ENCODE measurements around the gene C1QTNF1. TPM values are rescaled to one million over a fixed set of nuclear protein-coding genes. Genes with fewer than 3 reads are reported as not detected.
"Not testable (repeated sequence)": the region's sequence is repeated elsewhere in the genome, so short reads cannot be mapped to it uniquely, and the experiment has no call there.

C1QTNF1 gene
- total RNA-seq, 1 donor from 2014 or later, result not detected

DNA sequence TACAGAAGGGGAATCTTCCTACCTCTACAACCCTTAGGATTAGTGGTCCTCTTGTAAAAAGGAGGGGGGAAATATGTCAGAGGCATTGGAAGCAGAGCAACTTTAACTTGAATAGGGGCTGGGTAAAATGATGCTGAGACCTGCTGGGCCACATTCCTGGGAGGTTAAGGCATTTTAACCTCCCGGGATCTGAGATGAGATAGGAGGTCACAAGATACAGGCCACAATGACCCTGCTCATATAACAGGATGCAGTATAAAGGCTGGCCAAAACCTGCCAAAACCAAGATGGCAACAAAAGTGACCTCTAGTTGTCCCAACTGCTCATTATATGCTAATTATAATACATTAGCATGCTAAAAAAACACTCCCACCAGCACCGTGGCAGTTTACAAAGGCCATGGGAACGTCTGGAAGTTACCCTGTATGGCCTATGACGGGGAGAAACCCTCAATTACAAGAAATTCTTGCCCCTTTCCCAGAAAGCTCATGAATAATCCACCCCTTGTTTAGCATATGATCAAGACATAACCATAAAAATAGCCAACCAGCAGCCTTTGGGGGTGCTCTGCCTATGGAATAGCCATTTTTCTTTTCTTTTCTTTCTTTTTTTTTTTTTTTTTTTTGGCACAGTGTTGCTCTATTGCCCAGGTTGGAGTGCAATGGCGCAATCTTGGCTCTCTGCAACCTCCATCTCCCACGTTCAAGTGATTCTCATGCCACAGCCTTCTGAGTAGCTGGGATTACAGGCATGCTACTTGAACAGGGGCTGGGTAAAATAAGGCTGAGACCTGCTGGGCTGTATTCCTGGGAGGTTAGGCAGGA is 6.2 kb upstream of the C1QTNF1 start:
- Mint-ChIP-seq H3K27me3 (ENCODE audit: low read depth) (peaks cover 25% of the 10 kb centered on the region), H3K4me3 (ENCODE audit: low read depth) (no peak overlapping the region)

DNA sequence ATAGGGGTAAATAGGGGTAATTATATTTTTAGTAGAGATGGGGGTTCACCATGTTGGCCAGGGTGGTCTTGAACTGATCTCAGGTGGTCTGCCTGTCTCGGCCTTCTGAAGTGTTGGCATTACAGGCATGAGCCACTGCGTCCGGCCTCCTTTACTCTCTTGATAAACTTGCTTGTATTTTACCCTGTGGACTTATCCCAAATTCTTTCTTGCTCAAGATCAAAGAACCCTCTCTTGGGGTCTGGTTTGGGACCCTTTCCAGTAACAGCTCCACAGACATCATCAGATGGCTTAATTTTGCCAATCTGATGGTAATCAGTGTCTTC is 5.6 kb upstream of the C1QTNF1 start:
- peaks cover 6% of the 10 kb centered on the region for H3K9me3 Mint-ChIP-seq
- intact Hi-C loops (cut with micrococcal nuclease), result no loop called here

More for the DNA sequence above, 6.2 kb upstream of the C1QTNF1 start:
- H3K27ac Mint-ChIP-seq, result no peak overlapping the region
- no peak for DNase-seq (ENCODE audit: low spot score)
- H3K36me3 Mint-ChIP-seq (ENCODE audit: low read depth), result no peaks in the 10 kb centered on the region
- intact Hi-C loops (cut with micrococcal nuclease), result no loop called here
- H3K4me1 Mint-ChIP-seq (ENCODE audit: low read depth), result no peaks in the 10 kb centered on the region
- peaks cover 12% of the 10 kb centered on the region for H3K9me3 Mint-ChIP-seq

DNA sequence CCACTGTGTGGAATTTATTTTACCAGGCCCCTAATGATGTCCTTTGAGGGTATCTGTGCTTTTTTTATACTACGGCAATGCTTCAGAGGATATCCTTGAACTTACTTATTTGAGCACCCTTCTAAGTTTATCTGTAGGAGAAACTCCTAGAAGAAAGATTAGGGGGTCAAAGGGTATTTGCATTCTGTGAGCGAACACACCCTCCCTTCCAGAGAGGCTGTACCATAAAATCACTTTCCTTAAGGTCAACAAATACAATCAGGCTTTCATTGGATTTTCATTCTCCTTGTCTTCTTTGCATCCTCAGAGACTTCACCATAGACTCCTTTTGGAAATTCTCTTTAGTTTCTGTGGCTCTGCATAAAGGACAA is 4.7 kb upstream of the C1QTNF1 start:
- intact Hi-C loops (cut with micrococcal nuclease), result no loop called here
- DNase-seq (ENCODE audit: low spot score), result no peak
- no peaks in the 10 kb centered on the region for H3K36me3 Mint-ChIP-seq (ENCODE audit: low read depth)
- peaks cover 34% of the 10 kb centered on the region for H3K27me3 Mint-ChIP-seq (ENCODE audit: low read depth)
- H3K9me3 Mint-ChIP-seq, result peaks cover under 1% of the 10 kb centered on the region
- no peak overlapping the region for H3K27ac Mint-ChIP-seq
- H3K4me3 Mint-ChIP-seq (ENCODE audit: low read depth), result no peak overlapping the region
- H3K4me1 Mint-ChIP-seq (ENCODE audit: low read depth), result peaks cover 2% of the 10 kb centered on the region

More for the DNA sequence above, 5.6 kb upstream of the C1QTNF1 start:
- Mint-ChIP-seq H3K4me1 (ENCODE audit: low read depth) (no peaks in the 10 kb centered on the region), H3K36me3 (ENCODE audit: low read depth) (no peaks in the 10 kb centered on the region), H3K27ac (no peak overlapping the region), H3K27me3 (ENCODE audit: low read depth) (peaks cover 30% of the 10 kb centered on the region), H3K4me3 (ENCODE audit: low read depth) (no peak overlapping the region)
- no peak for DNase-seq (ENCODE audit: low spot score)

DNA sequence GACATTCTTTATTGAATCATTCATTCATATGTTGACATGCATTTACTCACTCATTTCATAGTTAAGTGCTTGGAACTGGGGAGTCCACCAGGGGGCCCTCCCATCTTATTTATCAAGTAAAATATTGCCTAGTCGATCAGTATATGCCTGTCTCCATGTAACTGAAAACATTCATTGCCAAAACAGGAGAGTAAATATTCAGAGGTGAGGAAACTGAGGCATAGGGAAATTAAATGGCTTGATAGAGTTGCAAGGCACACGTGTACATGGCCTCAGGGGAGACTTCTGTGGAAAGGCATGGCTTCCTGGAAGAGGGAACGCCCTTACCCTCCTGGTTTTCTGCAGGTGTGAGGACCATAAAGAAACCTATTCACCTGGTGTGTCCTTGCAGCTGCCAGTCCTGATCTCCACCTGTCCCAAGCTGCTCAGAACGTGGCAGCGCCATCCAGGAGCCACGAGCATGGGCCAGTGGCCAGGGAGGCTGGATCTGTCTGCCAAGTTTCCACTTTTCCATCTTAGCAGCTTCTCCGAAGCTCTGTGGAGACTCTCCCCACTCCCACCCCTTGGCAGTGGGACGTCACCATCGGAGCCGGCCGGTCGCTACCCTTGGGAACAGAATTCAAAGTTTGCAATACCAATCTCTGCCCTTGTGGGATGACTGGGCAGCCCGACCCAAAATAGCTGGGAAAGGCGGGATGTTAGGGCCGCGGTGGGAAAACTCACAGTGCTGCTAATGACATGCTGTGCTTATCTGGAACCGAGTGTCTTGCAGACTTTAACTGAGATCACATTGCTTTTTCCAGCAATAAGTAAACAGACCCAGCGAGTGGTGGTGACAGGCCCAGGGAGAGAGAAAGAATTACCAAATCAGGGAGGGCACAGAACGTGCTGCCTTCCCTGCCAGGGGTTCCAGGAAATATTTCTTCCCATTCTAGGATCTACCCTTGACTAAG is 4.1 kb upstream of the C1QTNF1 start:
- peaks cover 38% of the 10 kb centered on the region for H3K27me3 Mint-ChIP-seq (ENCODE audit: low read depth)

DNA sequence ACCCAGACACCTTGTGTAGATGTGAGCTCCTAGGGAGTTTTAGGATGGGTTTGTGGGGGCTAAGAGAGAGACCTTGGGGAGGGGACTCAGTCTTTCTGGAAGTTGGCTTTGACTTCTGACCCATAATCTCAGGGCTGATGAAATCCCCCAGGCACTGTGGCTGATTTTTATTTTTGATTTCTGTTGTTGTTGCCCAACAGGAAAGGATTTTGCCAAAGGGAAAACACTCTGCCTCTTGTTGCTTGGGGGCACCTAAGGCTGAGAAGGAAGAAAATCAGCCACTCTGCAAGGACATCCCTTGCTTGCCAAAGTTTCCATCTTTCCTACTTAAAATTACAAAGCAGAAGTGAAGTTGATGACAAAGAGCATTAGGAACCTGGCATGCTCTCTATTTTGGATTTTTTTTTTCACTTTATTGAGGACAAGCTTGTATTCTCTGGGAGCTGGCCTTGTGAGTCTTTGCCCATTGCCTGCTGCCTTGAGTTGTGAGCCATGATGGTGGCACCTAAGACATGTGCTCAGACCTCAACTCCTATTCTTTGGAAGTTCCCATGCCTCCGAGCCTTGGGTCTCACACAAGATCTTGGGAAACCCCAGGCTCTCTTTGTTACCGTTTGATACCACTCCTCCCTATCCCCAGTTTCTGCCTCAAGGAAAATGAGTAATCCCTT is 3.2 kb upstream of the C1QTNF1 start:
- Mint-ChIP-seq H3K27ac (no peak overlapping the region), H3K9me3 (no peaks in the 10 kb centered on the region), H3K27me3 (ENCODE audit: low read depth) (peaks cover 44% of the 10 kb centered on the region), H3K4me1 (ENCODE audit: low read depth) (peaks cover 4% of the 10 kb centered on the region), H3K4me3 (ENCODE audit: low read depth) (no peak overlapping the region), H3K36me3 (ENCODE audit: low read depth) (no peaks in the 10 kb centered on the region)
- intact Hi-C loops (cut with micrococcal nuclease), result no loop called here
- no peak for DNase-seq (ENCODE audit: low spot score)

More for the DNA sequence above, 4.1 kb upstream of the C1QTNF1 start:
- no peak for DNase-seq (ENCODE audit: low spot score)
- intact Hi-C loops (cut with micrococcal nuclease), result no loop called here
- no peak overlapping the region for H3K4me3 Mint-ChIP-seq (ENCODE audit: low read depth)
- H3K4me1 Mint-ChIP-seq (ENCODE audit: low read depth), result peaks cover 4% of the 10 kb centered on the region
- H3K36me3 Mint-ChIP-seq (ENCODE audit: low read depth), result no peaks in the 10 kb centered on the region
- no peak overlapping the region for H3K27ac Mint-ChIP-seq
- no peaks in the 10 kb centered on the region for H3K9me3 Mint-ChIP-seq

DNA sequence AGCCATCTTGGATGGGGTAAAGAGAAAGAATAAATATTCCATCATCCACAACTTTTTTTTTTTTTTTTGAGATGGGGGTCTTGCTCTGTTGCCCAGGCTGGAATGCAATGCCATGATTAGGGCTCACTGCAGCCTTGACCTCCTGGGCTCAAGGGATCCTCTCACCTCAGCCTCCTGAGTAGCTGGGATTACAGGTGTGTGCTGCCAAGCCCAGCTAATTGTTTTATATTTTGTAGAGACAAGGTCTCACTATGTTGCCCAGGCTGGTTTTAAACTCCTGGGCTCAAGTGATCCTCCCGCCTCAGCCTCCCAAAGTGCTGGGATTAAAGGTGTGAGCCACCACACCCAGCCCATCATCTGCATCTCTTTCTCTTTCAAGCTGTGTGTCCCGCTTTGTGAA is 2.0 kb upstream of the C1QTNF1 start:
- intact Hi-C loops (cut with micrococcal nuclease); H3K9me3 Mint-ChIP-seq; H3K27ac Mint-ChIP-seq; DNase-seq (ENCODE audit: low spot score); H3K36me3 Mint-ChIP-seq (ENCODE audit: low read depth); H3K4me1 Mint-ChIP-seq (ENCODE audit: low read depth); H3K4me3 Mint-ChIP-seq (ENCODE audit: low read depth): not testable (repeated sequence)
- H3K27me3 Mint-ChIP-seq (ENCODE audit: low read depth), result peaks cover 51% of the 10 kb centered on the region

DNA sequence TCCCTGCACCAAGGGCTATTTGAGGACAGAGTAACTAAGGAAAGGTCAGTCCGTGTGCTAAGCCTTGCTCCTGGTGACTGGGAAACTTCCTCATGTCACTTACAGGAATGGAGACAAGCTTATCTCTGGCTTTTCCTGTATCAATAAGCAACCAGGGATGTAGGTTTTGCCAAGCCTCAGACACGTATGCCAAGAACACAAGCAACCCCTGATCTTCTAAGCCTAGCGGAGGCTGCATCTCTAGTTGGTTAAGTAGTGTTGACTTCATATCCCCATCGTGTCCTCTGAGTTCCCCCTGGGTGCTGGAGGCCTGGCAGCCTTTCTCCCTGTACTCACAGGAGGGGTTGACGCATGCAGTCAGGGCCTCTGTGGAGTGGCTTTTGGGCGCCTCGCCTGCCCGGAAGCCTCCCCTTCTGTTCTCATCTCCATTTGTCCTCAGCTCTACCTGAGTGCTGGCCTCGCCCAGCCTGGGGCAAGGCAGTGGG is 1.4 kb upstream of the C1QTNF1 start:
- Mint-ChIP-seq H3K27me3 (ENCODE audit: low read depth) (peaks cover 54% of the 10 kb centered on the region), H3K36me3 (ENCODE audit: low read depth) (no peaks in the 10 kb centered on the region), H3K9me3 (no peaks in the 10 kb centered on the region), H3K27ac (no peak overlapping the region), H3K4me1 (ENCODE audit: low read depth) (peaks cover 4% of the 10 kb centered on the region), H3K4me3 (ENCODE audit: low read depth) (no peak overlapping the region)
- DNase-seq (ENCODE audit: low spot score), result no peak
- intact Hi-C loops (cut with micrococcal nuclease), result no loop called here

DNA sequence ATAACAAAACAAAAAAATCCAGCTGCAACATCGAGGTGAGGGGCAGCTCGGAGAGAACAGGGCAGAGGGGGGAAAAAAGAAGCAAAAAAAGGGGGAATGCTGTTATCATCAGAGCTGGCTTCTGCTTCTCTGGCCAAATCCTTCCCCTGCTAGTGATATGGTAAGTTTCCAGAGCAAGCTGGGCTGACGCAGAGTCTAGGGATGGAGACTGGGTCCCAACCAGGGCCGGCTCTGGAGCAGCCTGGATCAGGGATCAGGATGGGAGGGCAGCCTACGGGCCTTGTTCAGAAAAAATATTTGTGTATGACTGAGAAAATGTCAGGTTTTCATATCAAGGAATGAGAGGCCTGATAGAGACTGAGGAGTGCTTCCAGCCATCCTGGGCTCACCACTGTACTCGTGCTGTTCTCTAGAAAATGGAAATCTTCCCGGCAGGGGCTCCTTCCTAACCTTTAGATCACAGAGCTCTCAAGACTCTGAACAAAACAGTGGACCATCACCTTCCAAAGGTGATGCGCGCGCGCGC is 726 bp upstream of the C1QTNF1 start:
- no peak for DNase-seq (ENCODE audit: low spot score)
- Mint-ChIP-seq H3K9me3 (no peaks in the 10 kb centered on the region), H3K4me1 (ENCODE audit: low read depth) (peaks cover 4% of the 10 kb centered on the region), H3K27ac (no peak overlapping the region), H3K36me3 (ENCODE audit: low read depth) (no peaks in the 10 kb centered on the region), H3K4me3 (ENCODE audit: low read depth) (peak overlapping the region; percentile 26), H3K27me3 (ENCODE audit: low read depth) (peaks cover 57% of the 10 kb centered on the region)
- intact Hi-C loops (cut with micrococcal nuclease), result no loop called here

DNA sequence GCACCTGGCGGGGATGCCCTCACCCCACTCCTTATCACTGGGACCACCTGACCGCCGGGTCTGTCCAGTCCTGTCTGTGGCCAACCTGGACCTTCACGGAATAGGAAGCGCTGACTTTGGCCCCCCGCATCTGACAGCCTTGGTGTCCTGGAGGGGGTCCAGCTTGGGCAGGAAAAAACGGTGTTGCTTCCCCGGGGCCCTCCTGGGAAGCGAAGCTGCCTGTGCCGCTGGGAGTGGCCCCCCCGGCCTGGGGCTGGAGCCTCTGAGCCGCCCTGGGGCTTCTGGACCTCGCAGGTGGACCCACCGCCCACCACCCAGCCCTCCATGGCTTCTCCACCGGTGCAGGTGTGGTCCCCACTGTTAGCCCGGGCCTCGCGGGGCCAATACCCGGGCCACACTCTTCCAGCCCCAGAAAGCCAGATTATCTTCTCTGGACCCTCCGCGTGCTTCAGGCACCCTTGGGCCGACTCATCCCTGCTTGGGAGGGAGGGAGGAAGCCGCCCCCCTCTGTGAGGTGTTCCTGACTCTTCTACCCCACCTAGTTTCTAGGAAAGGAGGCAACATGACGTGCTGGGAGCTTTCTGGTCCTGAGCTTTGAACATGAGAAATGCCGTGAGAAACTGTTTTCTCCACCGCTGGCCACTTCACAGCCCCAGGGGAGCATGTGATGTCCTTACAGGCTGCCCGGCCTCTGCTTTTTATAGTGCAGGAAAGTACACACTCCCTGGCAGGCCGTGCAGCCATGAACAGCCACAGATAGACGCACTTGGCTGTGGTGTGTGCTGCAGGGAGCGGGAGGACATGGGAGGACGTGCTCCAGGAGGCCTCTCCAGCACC is 1.1 kb downstream of the C1QTNF1 start:
- Mint-ChIP-seq H3K27ac (no peak overlapping the region), H3K4me3 (ENCODE audit: low read depth) (peak overlapping the region; percentile 30), H3K27me3 (ENCODE audit: low read depth) (peaks cover 53% of the 10 kb centered on the region), H3K36me3 (ENCODE audit: low read depth) (no peaks in the 10 kb centered on the region), H3K9me3 (no peaks in the 10 kb centered on the region), H3K4me1 (ENCODE audit: low read depth) (peaks cover 4% of the 10 kb centered on the region)
- intact Hi-C loops (cut with micrococcal nuclease), result no loop called here
- no peak for DNase-seq (ENCODE audit: low spot score)

DNA sequence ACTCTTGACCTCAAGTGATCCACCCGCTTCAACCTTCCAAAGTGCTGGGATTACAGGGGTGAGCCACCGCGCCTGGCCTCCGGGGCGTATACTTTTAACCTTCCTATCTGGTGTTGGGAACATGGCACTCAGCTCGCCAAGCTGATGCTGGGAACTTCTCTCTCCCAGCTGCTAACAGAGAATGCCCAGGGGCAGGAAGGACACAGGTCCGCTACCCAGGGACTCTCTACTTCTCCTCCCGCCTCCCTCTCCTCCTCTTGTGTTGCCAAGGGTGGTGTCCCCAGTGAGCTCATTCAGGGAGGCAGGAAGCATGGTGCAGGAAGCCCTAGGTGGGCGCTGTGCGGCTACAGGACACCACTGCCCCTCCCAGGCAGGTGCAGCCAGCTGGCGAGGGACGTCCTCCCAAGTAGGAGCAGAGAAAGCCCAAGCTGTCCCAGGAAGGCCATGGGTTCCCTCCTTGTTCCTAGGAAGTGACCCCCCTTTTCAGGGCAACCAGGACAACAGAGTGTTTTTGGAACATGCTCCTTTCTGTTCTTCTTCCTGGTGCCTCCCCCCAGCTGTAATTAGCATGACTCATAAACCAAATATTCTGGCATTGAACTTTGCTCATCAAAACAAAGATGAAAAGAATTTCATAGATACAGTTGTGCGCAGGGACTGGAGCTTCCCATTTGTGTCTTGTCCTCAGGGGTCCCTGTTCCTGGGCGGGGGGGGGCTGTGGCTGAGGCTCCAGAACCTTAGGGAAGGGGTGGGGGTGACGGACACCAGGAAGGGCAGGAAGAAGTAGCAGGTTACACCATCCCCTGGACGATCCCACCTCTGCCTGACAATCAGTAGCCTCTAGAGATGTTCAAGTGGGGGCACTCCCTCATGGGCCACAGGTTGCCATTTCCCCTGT is 2.7 kb downstream of the C1QTNF1 start:
- Mint-ChIP-seq H3K27me3 (ENCODE audit: low read depth) (peaks cover 43% of the 10 kb centered on the region), H3K4me3 (ENCODE audit: low read depth) (no peak overlapping the region), H3K36me3 (ENCODE audit: low read depth) (no peaks in the 10 kb centered on the region), H3K9me3 (no peaks in the 10 kb centered on the region), H3K4me1 (ENCODE audit: low read depth) (peaks cover 4% of the 10 kb centered on the region), H3K27ac (no peak overlapping the region)
- DNase-seq (ENCODE audit: low spot score), result no peak
- intact Hi-C loops (cut with micrococcal nuclease), result no loop called here

DNA sequence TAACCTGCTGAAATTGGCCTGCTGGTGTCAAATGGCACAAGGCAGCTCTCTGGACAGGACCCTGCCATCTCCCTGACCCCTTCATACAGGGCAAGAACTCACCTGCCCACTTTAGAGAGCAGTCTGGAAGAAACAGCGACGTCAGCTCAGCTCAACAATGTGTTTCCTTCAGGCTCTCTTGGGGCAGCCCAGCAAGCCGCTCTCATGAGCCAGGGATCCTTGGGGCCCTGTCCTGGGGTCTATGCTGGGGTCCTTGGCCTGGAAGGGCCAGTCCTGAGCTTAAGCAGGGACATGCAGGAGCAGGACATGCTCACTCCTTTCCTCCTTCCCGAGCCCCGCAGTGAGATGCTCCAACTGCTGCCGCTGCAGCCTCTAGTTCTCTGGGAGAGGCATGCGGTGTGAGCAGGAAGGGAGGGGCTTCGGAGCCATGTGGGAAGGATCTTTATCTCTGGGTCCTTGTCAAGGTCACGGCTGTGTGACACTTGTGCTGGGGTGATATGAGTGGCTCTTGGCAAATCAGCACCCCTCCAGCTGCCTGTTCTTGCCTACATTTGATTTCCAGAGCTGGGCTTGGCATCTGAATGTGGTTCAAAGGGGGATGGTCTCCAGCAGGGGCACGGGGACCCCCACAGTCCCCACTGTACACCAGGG is 3.4 kb downstream of the C1QTNF1 start:
- Mint-ChIP-seq H3K27ac (no peak overlapping the region), H3K9me3 (no peaks in the 10 kb centered on the region), H3K4me3 (ENCODE audit: low read depth) (no peak overlapping the region), H3K4me1 (ENCODE audit: low read depth) (peaks cover 4% of the 10 kb centered on the region), H3K27me3 (ENCODE audit: low read depth) (peaks cover 44% of the 10 kb centered on the region), H3K36me3 (ENCODE audit: low read depth) (no peaks in the 10 kb centered on the region)
- intact Hi-C loops (cut with micrococcal nuclease), result no loop called here
- DNase-seq (ENCODE audit: low spot score), result no peak
